HG02571 (cell line): ENCODE data around the gene C5orf15.

Source experiments
- ATAC-seq: cut with Tn5 transposase; IDR thresholded peaks from one replicate; pipeline ENCODE4 v1.9.1; 2021; ENCODE audit warnings: mild to moderate bottlenecking, moderate library complexity; ENCODE audit not compliant: unreplicated experiment

The C5orf15 gene

GRCh38 chr5:133968204-133968980 is at the start of gene C5orf15:
C5orf15 (minus strand) TSS chr5:133968625; CDS start chr5:133968584, 41 bp downstream.
- ATAC-seq: peak; percentile 97

GRCh38 chr5:134008266-134008749 is 39.9 kb upstream of the C5orf15 start:
- no peak for ATAC-seq

GRCh38 chr5:134007581-134008265 is 39.3 kb upstream of the C5orf15 start:
- ATAC-seq: no peak

GRCh38 chr5:134006115-134006514 is 37.7 kb upstream of the C5orf15 start:
- ATAC-seq: no peak

GRCh38 chr5:134005417-134006061 is 37.1 kb upstream of the C5orf15 start:
- no peak for ATAC-seq

GRCh38 chr5:134004626-134005416 is 36.4 kb upstream of the C5orf15 start, which contains the start of gene VDAC1:
VDAC1 (minus strand) TSS chr5:134004975; CDS start chr5:133993012, 11,963 bp downstream.
- peak; percentile 68 for ATAC-seq

- ATAC-seq: peak; percentile 31
Observed at GRCh38 chr5:134003817-134004625, 35.6 kb upstream of the C5orf15 start.

- ATAC-seq: no peak
Observed at GRCh38 chr5:134003064-134003816, 34.8 kb upstream of the C5orf15 start.

GRCh38 chr5:134001938-134002731 is 33.7 kb upstream of the C5orf15 start:
- no peak for ATAC-seq

GRCh38 chr5:134000696-134001453 is 32.5 kb upstream of the C5orf15 start:
- ATAC-seq: no peak

GRCh38 chr5:134000091-134000511 is 31.7 kb upstream of the C5orf15 start:
- no peak for ATAC-seq

GRCh38 chr5:133998807-133999206 is 30.4 kb upstream of the C5orf15 start:
- no peak for ATAC-seq

- ATAC-seq: no peak
Observed at GRCh38 chr5:133998042-133998441, 29.6 kb upstream of the C5orf15 start.

- no peak for ATAC-seq
Observed at GRCh38 chr5:133996683-133997252, 28.3 kb upstream of the C5orf15 start.

- ATAC-seq: no peak
Observed at GRCh38 chr5:133995883-133996563, 27.6 kb upstream of the C5orf15 start.

- ATAC-seq: no peak
Observed at GRCh38 chr5:133995341-133995740, 26.9 kb upstream of the C5orf15 start.

GRCh38 chr5:133994990-133995333 is 26.5 kb upstream of the C5orf15 start:
- ATAC-seq: no peak
